ENCODE results near the gene ARHGEF26.
"Not testable (repeated sequence)": the region's sequence is repeated elsewhere in the genome, so short reads cannot be mapped to it uniquely, and the experiment has no call there.

ARHGEF26 gene

GRCh38 chr3:154120961-154121700 is at the start of gene ARHGEF26:
Gene ARHGEF26, plus strand, starts transcription at chr3:154121390. Its CDS starts 603 bp downstream, at chr3:154121993.
- peak; percentile 88 for DNase-seq

- DNase-seq = no peak
These were observed 46.2 kb upstream of the ARHGEF26 start for GRCh38 chr3:154074966-154075365.

GRCh38 chr3:154078672-154079071 is 42.5 kb upstream of the ARHGEF26 start:
- DNase-seq = no peak

GRCh38 chr3:154081305-154081704 is 39.9 kb upstream of the ARHGEF26 start:
- no peak for DNase-seq

GRCh38 chr3:154085071-154085470 is 36.1 kb upstream of the ARHGEF26 start:
- DNase-seq = no peak

GRCh38 chr3:154085799-154086198 is 35.4 kb upstream of the ARHGEF26 start:
- no peak for DNase-seq

GRCh38 chr3:154086286-154086685 is 34.9 kb upstream of the ARHGEF26 start:
- DNase-seq = no peak

GRCh38 chr3:154087756-154088480 is 33.3 kb upstream of the ARHGEF26 start:
- not testable (repeated sequence) for DNase-seq

GRCh38 chr3:154089421-154090420 is 31.5 kb upstream of the ARHGEF26 start:
- no peak for DNase-seq

- DNase-seq = no peak
These were observed 27.1 kb upstream of the ARHGEF26 start for GRCh38 chr3:154094051-154094450.

- peak; percentile 27 for DNase-seq
These were observed 25.3 kb upstream of the ARHGEF26 start for GRCh38 chr3:154095832-154096421.

GRCh38 chr3:154098376-154098775 is 22.8 kb upstream of the ARHGEF26 start:
- no peak for DNase-seq

- DNase-seq = no peak
These were observed 20.6 kb upstream of the ARHGEF26 start for GRCh38 chr3:154100556-154100955.

GRCh38 chr3:154101250-154101649 is 19.9 kb upstream of the ARHGEF26 start:
- no peak for DNase-seq

GRCh38 chr3:154102225-154102624 is 19.0 kb upstream of the ARHGEF26 start:
- DNase-seq = no peak

GRCh38 chr3:154105218-154105975 is 15.8 kb upstream of the ARHGEF26 start:
- no peak for DNase-seq

GRCh38 chr3:154111365-154111935 is 9.7 kb upstream of the ARHGEF26 start:
- no peak for DNase-seq

GRCh38 chr3:154112146-154112852 is 8.9 kb upstream of the ARHGEF26 start:
- DNase-seq = no peak

- DNase-seq = no peak
These were observed 7.6 kb upstream of the ARHGEF26 start for GRCh38 chr3:154113609-154114008.

GRCh38 chr3:154115332-154115731 is 5.9 kb upstream of the ARHGEF26 start:
- no peak for DNase-seq

- DNase-seq = no peak
These were observed 1.2 kb upstream of the ARHGEF26 start for GRCh38 chr3:154119951-154120350.

All from NCI-H526 treated with DMSO at 0.1 percent for 48 hours (cell line).